MM.1S (cell line): ENCODE results near the gene COL6A5.
"Not testable (repeated sequence)": the region's sequence is repeated elsewhere in the genome, so short reads cannot be mapped to it uniquely, and the experiment has no call there.

Experiments
- DNase-seq: peaks from one replicate; pipeline ENCODE4 v3.0.0-alpha.2; 2015
- H2AFZ ChIP-seq: fragments of 300-600 bp; sonication (generic); 2 replicates; pipeline ENCODE4 v1.6.0; 2016; ENCODE audit warnings: antibody characterized with exemption, low read length
- H3F3A ChIP-seq: fragments of 300-600 bp; sonication (generic); 2 replicates; pipeline ENCODE4 v1.6.1; 2016; ENCODE audit warnings: mild to moderate bottlenecking, antibody characterized with exemption, low read length, moderate library complexity, mixed read lengths; ENCODE audit not compliant: insufficient read depth
- H3K27ac ChIP-seq: fragments of 300-600 bp; sonication (generic); 2 replicates; pipeline ENCODE4 v1.5.1; 2016; ENCODE audit warnings: mild to moderate bottlenecking, low read length
- H3K27me3 ChIP-seq: fragments of 300-600 bp; sonication (generic); replicated peaks from 2 replicates; pipeline ENCODE4 v1.6.0; 2016; ENCODE audit warnings: low read length; ENCODE audit not compliant: insufficient read depth
- H3K36me3 ChIP-seq: fragments of 300-600 bp; sonication (generic); replicated peaks from 2 replicates; pipeline ENCODE4 v1.6.1; 2016; ENCODE audit warnings: mild to moderate bottlenecking, low read length, mixed read lengths; ENCODE audit not compliant: insufficient read depth
- H3K4me1 ChIP-seq: fragments of 300-600 bp; sonication (generic); 2 replicates; pipeline ENCODE4 v1.6.1; 2016; ENCODE audit warnings: low read length, mixed read lengths
- H3K4me2 ChIP-seq: fragments of 300-600 bp; sonication (generic); 2 replicates; pipeline ENCODE4 v1.6.0; 2016; ENCODE audit warnings: low read depth, low read length
- H3K4me3 ChIP-seq: fragments of 300-600 bp; sonication (generic); 2 replicates; pipeline ENCODE4 v1.5.1; 2016; ENCODE audit warnings: low read length, mixed read lengths
- H3K79me2 ChIP-seq: fragments of 300-600 bp; sonication (generic); 2 replicates; pipeline ENCODE4 v1.6.1; 2016; ENCODE audit warnings: mixed run types, low read length, mixed read lengths
- H3K9ac ChIP-seq: fragments of 300-600 bp; sonication (generic); 2 replicates; pipeline ENCODE4 v1.6.1; 2016; ENCODE audit warnings: low read length, mixed read lengths
- H3K9me2 ChIP-seq: fragments of 300-600 bp; sonication (generic); replicated peaks from 2 replicates; pipeline ENCODE4 v1.6.1; 2016; ENCODE audit warnings: mild to moderate bottlenecking, low read length, mixed read lengths; ENCODE audit not compliant: insufficient read depth
- H3K9me3 ChIP-seq: fragments of 300-600 bp; sonication (generic); replicated peaks from 2 replicates; pipeline ENCODE4 v1.6.1; 2016; ENCODE audit warnings: mild to moderate bottlenecking, low read length, mixed read lengths; ENCODE audit not compliant: insufficient read depth
- H4K20me1 ChIP-seq: fragments of 300-600 bp; sonication (generic); 2 replicates; pipeline ENCODE4 v1.6.1; 2016; ENCODE audit warnings: mild to moderate bottlenecking, low read length, moderate library complexity, mixed read lengths; ENCODE audit not compliant: insufficient read depth
- EZH2 ChIP-seq: fragments of 300-600 bp; sonication (generic); optimal IDR thresholded peaks from 2 replicates; pipeline ENCODE3; 2017; ENCODE audit warnings: low read depth, mild to moderate bottlenecking, antibody characterized with exemption, low read length, mixed read lengths
- EZH2phosphoT487 ChIP-seq: fragments of 300-600 bp; sonication (generic); IDR thresholded peaks from 2 replicates; pipeline ENCODE4 v1.6.1; 2018; ENCODE audit warnings: antibody characterized with exemption, low read length
- TF ChIP-seq, protein P1 (sequence below): fragments of 300-600 bp; sonication (generic); IDR thresholded peaks from 2 replicates; pipeline ENCODE4 v1.5.1; 2016; ENCODE audit warnings: antibody characterized with exemption, low read length, mixed read lengths

The COL6A5 gene

DNA sequence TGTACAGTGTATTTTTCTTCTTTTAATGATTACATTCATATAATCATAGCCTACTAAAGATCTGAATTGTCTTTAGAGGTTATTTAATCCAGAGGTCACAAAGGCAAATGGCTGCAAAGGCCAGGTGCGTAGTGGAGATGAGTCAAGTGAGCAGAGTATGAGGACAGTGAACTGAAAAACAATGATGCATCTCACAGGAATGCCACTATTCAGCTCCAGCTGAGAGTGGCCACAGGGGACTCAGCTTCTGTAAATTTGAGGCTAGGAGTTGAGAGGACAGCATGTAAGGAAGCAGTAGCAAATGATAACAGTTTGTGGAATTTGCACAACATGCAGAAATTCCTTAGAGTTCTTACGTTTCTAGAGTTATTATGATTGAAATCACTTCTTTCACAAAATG is 50.4 kb downstream of the COL6A5 start:
- Histone ChIP-seq H3K9me3 (no peaks in the 10 kb centered on the region), H4K20me1 (no peaks in the 10 kb centered on the region), H3K4me3 (no peak overlapping the region), H3K9me2 (no peaks in the 10 kb centered on the region), H3F3A (no peaks in the 10 kb centered on the region), H3K79me2 (no peaks in the 10 kb centered on the region), H3K36me3 (no peaks in the 10 kb centered on the region), H3K4me2 (no peak overlapping the region), H3K27ac (no peak overlapping the region), H3K4me1 (no peaks in the 10 kb centered on the region), H3K27me3 (no peaks in the 10 kb centered on the region), H2AFZ (no peak overlapping the region), H3K9ac (no peak overlapping the region)
- DNase-seq: no peak
- no peak for TF ChIP-seq EZH2phosphoT487
- TF ChIP-seq, protein P1, sequence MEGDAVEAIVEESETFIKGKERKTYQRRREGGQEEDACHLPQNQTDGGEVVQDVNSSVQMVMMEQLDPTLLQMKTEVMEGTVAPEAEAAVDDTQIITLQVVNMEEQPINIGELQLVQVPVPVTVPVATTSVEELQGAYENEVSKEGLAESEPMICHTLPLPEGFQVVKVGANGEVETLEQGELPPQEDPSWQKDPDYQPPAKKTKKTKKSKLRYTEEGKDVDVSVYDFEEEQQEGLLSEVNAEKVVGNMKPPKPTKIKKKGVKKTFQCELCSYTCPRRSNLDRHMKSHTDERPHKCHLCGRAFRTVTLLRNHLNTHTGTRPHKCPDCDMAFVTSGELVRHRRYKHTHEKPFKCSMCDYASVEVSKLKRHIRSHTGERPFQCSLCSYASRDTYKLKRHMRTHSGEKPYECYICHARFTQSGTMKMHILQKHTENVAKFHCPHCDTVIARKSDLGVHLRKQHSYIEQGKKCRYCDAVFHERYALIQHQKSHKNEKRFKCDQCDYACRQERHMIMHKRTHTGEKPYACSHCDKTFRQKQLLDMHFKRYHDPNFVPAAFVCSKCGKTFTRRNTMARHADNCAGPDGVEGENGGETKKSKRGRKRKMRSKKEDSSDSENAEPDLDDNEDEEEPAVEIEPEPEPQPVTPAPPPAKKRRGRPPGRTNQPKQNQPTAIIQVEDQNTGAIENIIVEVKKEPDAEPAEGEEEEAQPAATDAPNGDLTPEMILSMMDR: no peak
- TF ChIP-seq EZH2: no peak

DNA sequence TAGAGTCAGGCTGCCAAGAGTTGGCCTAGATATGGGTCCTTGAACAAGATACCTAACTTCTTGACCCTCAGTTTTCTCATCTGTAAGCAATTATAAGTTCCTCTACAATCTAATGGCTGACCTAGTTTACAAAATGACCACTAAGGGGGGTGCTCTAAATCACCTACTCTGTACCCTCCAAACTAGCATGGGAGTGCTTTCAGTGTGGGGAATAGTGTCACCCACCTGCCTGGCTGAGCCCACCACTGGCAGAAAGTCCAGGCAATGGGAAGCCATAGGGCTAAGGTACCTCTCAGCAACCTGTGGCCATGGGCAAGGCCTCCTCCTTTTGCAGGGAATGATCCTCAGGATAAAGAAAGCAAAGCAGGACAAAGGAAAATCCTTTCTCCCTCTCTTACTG is 58.9 kb downstream of the COL6A5 start:
- H3K79me2 ChIP-seq: no peaks in the 10 kb centered on the region
- H3K4me2 ChIP-seq: no peak overlapping the region
- TF ChIP-seq EZH2phosphoT487: no peak
- TF ChIP-seq, protein P1: no peak
- no peak for TF ChIP-seq EZH2
- DNase-seq: no peak
- no peaks in the 10 kb centered on the region for H3K9me3 ChIP-seq
- H4K20me1 ChIP-seq: no peaks in the 10 kb centered on the region
- H3F3A ChIP-seq: no peaks in the 10 kb centered on the region
- H3K9ac ChIP-seq: no peak overlapping the region
- H2AFZ ChIP-seq: no peak overlapping the region
- no peaks in the 10 kb centered on the region for H3K27me3 ChIP-seq
- H3K36me3 ChIP-seq: no peaks in the 10 kb centered on the region
- no peaks in the 10 kb centered on the region for H3K4me1 ChIP-seq
- no peaks in the 10 kb centered on the region for H3K9me2 ChIP-seq
- H3K4me3 ChIP-seq: no peak overlapping the region
- no peak overlapping the region for H3K27ac ChIP-seq

DNA sequence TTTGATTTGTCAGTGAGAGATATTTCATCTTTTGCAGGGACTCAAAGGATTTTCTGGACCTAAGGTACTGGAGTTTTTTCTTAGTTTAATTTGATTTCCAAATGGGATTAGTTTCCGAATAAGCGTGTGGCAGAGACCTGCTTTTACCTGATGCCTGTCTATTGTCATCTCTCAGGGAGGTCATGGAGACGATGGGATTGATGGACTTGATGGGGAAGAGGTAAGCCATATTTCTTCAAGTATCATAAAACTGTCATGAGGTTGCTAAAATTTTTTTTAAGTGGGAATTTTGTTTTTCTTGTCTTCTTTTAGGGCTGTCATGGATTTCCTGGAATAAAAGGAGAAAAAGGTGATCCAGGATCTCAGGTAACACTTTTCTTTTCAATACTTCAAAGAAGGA is 60.5 kb downstream of the COL6A5 start:
- H3K79me2 ChIP-seq: no peaks in the 10 kb centered on the region
- no peak overlapping the region for H3K4me2 ChIP-seq
- H3K9ac ChIP-seq: no peak overlapping the region
- DNase-seq: no peak
- no peaks in the 10 kb centered on the region for H3F3A ChIP-seq
- no peaks in the 10 kb centered on the region for H3K27me3 ChIP-seq
- no peaks in the 10 kb centered on the region for H3K4me1 ChIP-seq
- no peaks in the 10 kb centered on the region for H3K9me3 ChIP-seq
- no peak overlapping the region for H2AFZ ChIP-seq
- no peaks in the 10 kb centered on the region for H4K20me1 ChIP-seq
- H3K4me3 ChIP-seq: no peak overlapping the region
- TF ChIP-seq EZH2 (no peak), EZH2phosphoT487 (no peak)
- TF ChIP-seq, protein P1: no peak
- no peaks in the 10 kb centered on the region for H3K36me3 ChIP-seq
- no peaks in the 10 kb centered on the region for H3K9me2 ChIP-seq
- no peak overlapping the region for H3K27ac ChIP-seq

DNA sequence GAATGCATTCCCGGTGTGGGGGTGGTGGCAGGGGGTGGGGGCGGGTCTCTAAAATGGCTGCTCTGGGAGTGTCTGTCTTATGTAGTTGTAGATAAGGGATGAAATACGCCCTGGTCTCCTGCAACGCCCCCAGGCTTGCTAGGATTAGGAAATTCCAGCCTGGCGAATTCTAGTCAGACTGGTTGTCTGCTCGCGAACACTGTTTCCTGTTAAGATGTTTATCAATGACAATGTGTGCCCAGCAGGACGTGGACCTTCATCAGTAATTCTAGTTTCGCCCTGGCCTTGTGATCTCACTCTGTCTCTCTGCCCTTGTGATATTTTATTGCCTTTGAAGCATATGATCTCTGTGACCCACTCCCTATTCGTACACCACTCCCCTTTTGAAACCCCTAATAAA is 62.8 kb downstream of the COL6A5 start:
- H3K9me2 ChIP-seq, H3K4me3 ChIP-seq, H3K4me2 ChIP-seq, H3K4me1 ChIP-seq, H2AFZ ChIP-seq, H4K20me1 ChIP-seq, H3K27me3 ChIP-seq, DNase-seq, H3K36me3 ChIP-seq, H3K9me3 ChIP-seq, H3F3A ChIP-seq, H3K79me2 ChIP-seq, H3K9ac ChIP-seq, H3K27ac ChIP-seq: not testable (repeated sequence)
